ENCODE measurements around the gene SLC35E1.

The SLC35E1 gene

GRCh38 chr19:16572332-16573211 lies at the start of gene SLC35E1:
SLC35E1 (minus strand) TSS chr19:16572415; CDS start chr19:16572364, 51 bp downstream.
- DNase-seq = peak; percentile 85

GRCh38 chr19:16621165-16621800 lies 49.1 kb upstream of the SLC35E1 start:
- no peak for DNase-seq

GRCh38 chr19:16620584-16620983 lies 48.4 kb upstream of the SLC35E1 start:
- DNase-seq = no peak

- DNase-seq = no peak
Measured at GRCh38 chr19:16620018-16620417, 47.8 kb upstream of the SLC35E1 start.

GRCh38 chr19:16619457-16619856 lies 47.2 kb upstream of the SLC35E1 start:
- no peak for DNase-seq

GRCh38 chr19:16618248-16618647 lies 46.0 kb upstream of the SLC35E1 start:
- DNase-seq = no peak

GRCh38 chr19:16615808-16616207 lies 43.6 kb upstream of the SLC35E1 start:
- DNase-seq = no peak

GRCh38 chr19:16614941-16615340 lies 42.7 kb upstream of the SLC35E1 start:
- DNase-seq = no peak

- no peak for DNase-seq
Measured at GRCh38 chr19:16613841-16614240, 41.6 kb upstream of the SLC35E1 start.

- no peak for DNase-seq
Measured at GRCh38 chr19:16612636-16613035, 40.4 kb upstream of the SLC35E1 start.

- peak; percentile 67 for DNase-seq
Measured at GRCh38 chr19:16611121-16611520, 38.9 kb upstream of the SLC35E1 start.

- no peak for DNase-seq
Measured at GRCh38 chr19:16609511-16610200, 37.4 kb upstream of the SLC35E1 start.

- no peak for DNase-seq
Measured at GRCh38 chr19:16608290-16608739, 36.1 kb upstream of the SLC35E1 start.

- no peak for DNase-seq
Measured at GRCh38 chr19:16607819-16608218, 35.6 kb upstream of the SLC35E1 start.

GRCh38 chr19:16605553-16605994 lies 33.4 kb upstream of the SLC35E1 start:
- peak; percentile 49 for DNase-seq

GRCh38 chr19:16605115-16605514 lies 32.9 kb upstream of the SLC35E1 start:
- DNase-seq = no peak

- no peak for DNase-seq
Measured at GRCh38 chr19:16604615-16605014, 32.4 kb upstream of the SLC35E1 start.

GRCh38 chr19:16603090-16603489 lies 30.9 kb upstream of the SLC35E1 start:
- DNase-seq = no peak

GRCh38 chr19:16601378-16602052 lies 29.3 kb upstream of the SLC35E1 start:
- DNase-seq = no peak

- no peak for DNase-seq
Measured at GRCh38 chr19:16600824-16601223, 28.6 kb upstream of the SLC35E1 start.

- no peak for DNase-seq
Measured at GRCh38 chr19:16599655-16600346, 27.6 kb upstream of the SLC35E1 start.

- no peak for DNase-seq
Measured at GRCh38 chr19:16598848-16599247, 26.6 kb upstream of the SLC35E1 start.

Measured in NCI-H2029 treated with DMSO at 0.1 percent for 48 hours (cell line).